Measurements from ENCODE around the gene SYT9.
A peak's percentile ranks its signal among the peaks of the same experiment; 100 is the strongest.

SYT9 gene

DNA sequence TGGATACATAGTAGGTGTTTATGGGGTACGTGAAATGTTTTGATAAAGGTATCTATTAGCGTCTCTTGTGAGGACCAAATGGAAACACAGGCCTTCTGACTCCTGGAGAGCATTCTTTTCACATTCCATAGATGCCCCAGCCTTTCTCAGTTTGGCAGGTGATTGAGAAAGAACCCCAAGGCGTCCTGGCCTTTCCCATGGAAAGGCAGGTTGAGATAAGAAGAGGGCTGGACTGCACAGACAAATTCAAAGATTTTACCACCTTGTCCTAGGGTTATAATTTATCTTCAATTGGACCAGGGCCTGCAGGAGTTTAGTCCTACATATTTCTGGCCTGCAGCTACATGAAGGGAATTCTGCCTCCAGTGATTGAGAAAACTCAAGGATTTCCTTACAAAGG lies 232.9 kb downstream of the SYT9 start:
- DNase-seq, result no peak

DNA sequence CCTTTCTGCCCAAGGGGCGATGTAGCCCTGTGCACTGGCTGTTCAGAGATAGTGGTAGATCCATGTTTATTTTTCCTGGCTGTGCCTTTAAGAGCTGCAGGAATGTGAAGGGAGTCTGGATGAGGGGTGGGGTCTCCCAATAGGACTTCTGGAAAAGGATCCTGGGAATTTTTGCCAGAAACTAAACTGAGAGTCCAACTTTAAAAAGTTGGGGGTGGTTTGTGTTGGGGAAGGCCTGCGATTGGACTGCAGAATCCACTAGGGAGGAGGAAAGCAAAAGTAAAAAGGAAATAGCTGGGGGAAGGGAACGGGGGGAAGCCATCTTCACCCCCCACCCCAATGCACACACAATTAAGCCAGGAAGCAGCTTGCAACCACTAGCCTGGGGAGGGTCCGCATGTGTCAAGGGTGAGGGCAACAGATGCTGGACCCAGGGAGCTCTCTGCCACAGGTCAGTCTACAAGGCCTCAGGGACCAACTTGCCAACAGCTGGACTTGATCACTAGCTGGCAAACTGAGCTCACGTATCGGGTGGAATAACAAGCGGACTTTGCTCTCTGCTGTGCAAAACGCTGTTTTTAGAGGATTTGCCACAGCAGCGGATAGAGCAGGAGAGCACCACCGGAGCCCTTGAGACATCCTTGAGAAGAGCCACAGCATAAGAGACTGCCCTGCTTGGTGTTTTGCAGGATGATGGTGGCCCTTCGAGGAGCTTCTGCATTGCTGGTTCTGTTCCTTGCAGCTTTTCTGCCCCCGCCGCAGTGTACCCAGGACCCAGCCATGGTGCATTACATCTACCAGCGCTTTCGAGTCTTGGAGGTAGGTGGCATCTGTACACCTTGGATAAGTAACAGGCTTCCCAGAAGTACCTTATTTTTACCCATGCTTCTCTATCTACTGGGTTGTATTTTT lies 233.7 kb downstream of the SYT9 start, which contains the start of gene OLFML1:
TSS of gene OLFML1 (plus strand) at position 321 of the 912 bp plus-strand sequence. CDS start at position 691, 370 bp downstream.
- no peak for DNase-seq

DNA sequence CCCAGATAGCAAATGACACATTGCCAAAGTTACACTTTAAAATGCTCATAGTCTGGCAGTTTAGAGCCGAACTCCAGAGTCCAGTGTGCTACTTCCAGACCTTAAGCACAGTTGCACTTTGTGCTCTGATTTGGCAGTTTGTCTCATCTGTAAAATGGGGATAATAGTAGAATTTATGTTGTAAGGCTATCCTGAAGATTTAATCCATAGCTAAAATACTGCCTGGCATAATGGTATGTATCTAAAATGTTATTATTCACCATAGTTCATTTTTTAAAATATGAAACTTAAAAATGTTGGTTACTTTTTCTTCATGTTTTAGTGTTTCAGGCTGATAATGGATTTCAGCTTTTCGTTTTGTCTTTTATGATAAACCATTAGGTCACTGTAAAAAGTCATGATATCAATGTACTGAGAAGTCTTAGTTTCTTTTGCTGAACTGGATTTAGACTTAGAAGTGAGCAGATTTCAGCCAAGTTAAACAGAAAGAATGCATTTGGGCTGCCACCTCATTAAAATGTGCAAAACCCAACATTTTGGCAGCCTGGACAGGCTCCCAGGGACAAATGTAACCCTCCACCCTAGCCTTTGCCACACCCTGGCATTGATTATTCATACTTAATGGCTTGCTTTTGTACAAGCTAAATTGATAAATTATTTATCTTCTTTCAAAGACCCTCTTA lies 234.5 kb downstream of the SYT9 start:
- no peak for DNase-seq

DNA sequence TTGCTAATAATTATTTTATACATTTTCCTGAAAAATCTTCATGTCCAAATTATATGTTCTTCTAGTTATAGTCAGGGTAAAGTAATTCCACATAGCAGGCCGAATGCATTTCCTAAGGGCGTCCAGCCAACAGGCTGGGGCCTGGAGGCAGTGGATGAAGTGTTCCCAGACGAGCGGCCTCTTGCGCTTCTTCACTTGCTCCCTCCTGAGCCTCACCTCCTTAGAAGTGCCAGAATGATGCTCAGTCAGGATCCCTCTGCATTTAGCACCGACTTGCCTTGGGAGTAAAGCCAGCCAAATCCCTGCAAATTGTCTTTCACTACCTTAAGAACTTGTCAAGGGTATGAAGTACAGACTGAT lies 235.1 kb downstream of the SYT9 start:
- no peak for DNase-seq

DNA sequence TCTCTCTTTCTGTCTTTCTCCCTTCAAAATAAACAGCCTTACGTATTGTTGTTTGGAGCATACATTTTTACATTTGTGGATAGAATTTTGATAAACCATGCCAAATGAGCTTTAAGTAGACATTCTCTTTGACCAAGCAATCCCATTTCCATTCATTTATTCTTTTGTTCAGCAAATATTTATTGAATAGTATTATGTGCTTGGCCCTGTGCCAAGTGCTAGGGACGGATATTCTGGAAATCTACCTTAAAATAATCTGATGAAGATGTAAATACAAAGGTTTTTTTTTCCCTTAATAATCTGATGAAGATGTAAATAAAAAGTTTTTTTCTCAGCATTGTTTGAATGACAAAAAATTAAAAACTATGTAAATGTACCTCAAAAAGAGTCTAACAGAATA lies 235.7 kb downstream of the SYT9 start:
- no peak for DNase-seq

DNA sequence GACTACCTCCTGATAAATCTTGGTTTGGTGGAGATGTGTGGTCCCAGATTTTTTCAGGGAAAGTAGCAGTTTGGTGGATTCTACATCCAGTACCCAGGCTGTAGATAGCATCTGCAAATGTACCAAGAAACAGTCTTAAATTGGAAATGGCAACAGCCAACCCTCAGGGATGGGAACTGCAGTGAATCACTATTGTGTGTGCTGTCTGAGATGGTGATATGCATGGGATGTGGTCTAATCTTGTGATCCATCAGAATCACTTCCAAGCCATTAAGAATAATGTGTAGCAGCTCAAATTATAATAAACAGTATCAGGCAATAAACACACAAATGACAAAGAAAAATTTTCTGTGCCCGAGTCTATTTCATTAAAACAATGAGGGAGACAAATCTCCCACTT lies 237.0 kb downstream of the SYT9 start:
- no peak for DNase-seq

DNA sequence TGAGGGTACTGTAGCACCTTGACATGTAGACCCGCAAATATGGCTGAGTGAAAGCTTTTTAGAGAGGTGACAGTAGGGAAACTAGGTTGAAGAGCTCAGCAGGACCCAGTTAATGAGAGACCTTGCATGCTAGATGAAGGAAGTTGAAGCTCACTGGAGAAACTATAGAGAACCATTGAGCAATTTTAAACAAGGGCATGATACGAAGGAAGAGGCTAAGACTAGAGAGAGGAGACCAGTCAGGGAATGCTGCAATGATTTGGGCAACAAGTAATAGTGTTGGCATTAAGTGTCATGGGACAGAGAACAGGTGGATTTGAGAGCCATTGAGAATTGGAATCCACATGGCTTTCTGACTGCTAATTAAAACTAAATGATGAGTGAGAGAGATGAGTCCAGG lies 237.7 kb downstream of the SYT9 start:
- DNase-seq, result no peak

DNA sequence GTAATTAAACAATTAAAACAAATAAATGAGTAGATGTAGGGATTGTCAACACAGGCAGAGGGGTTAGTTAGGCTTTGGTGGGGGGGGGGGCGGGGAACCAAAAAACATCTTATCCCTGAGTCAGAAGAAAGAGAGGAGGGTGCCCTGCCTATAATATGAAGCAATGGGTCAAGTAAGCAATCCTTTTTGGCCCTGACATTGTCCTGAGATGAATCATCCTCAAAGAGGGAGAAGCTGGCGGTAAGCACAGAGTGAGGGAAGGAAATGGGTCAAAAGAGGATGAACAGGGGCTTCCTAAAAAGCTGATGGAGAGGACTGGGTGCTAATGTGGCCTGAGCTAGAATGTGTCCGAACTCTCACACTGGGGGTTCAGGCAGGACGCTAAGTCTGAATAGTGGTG lies 238.3 kb downstream of the SYT9 start:
- no peak for DNase-seq

DNA sequence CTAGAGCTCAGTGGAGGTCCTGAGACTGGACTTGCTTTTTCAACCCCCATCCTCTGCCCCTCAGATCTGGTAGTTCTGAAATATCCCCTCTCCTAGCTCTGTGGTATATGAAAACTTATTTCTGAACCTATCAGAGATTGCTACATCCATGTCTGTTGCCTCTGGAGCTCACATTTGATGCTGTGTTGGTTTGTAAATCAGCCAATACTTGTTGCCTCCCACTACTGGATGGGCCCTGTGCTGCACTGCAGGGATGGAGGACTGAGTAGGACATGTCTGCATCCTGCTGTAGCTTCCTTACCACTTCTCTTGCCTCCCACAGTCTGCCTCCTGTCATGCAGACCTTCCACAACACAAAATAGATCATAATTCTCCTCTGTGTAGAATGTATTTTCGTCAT lies 238.8 kb downstream of the SYT9 start:
- DNase-seq, result no peak

DNA sequence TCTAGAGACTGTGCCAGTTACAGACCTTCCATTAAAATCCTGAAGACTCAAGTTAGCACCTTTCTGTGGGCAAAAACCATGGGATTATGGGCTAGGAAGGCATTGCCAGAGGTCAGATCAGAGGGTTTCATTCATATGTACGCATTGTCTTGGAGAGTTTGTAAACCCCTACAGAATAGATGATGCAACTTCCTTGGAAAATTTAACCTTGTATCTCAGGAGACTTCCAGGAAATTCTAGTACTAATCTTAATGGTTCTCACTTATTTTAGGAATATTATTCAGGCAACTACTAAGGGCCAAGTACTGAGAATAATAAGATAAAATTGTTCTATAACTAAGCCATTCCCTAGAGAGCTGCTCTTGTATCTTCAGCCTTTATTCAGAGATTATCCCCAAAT lies 240.5 kb downstream of the SYT9 start:
- no peak for DNase-seq

DNA sequence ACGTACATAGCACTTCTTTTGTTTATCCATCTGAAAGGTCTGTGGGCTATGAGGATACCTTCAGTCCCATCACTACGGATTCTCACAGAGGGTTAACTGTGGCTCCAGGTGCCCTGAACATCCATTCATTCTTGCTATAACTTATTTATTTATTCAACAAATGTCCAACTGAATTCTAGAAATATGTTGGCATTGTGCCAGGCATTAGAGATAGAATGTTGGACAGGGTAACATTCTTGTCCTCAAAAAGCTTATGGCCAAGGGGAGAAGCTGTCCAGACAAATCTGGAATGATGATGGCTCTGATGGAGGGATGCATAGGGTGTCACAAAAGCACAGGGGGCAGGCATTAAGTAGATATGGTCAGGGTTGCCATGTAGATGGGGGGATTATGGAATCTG lies 242.0 kb downstream of the SYT9 start:
- DNase-seq, result no peak

DNA sequence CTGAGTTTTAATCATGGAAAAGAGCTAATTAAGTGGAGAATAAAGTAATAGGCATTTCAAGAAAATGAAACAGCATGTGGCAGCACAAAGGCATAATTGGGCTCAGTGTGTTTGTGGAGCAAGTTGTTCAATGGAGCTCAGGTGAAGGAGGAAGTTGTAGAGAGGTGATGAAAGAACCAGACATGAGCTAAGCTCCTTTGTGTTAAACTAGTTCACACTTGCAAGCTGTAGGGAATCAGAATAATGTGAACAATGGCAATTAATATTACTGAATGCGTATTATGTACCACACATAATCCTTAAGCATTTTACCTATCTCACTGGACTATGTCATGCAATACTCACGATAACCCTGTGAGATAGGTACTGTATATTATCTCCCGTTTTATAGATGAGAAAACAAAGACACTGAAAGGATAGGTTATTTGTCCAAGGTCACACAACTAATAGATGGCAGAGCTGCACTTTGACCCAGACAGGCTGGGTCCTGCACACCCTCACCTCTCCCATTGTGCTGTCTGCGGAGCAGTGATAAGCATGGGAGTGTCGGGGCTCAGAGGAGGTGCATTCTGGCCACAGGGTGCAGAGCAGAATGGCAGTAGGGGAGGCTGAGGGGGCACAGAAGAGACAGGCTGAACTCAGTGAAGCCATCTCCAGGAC lies 242.5 kb downstream of the SYT9 start:
- peak; percentile 49 for DNase-seq

DNA sequence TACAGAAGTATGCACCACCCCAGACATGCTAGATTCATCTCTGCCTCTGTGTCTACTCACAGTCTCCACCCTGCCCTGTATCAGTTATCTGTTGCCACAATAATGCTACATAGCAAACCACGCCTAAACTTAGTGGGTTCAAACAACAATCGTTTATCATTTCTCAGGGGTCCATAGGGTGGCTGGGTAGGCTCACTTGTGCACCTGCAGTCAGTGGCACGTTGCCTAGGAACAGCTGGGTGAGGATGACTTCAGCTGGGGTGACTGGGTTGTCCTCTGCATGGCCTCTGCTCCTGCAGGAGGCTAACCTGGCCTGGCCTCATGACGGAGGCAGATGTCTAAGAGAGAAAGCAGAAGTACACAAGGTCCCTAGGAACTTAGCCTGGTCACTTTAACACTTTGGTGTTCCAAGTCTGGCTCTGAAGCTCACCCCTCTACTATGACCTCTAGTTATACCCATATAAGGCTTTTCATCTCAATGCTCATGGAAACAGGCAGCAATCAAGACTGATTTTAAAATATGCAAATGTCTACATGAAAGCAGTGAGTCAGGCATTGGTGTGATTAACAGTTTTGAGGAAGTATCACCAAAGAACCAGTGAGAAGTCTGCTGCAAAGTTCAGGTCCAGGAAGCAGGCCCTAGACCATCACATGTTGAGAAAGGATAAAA lies 244.3 kb downstream of the SYT9 start:
- DNase-seq, result peak; percentile 58

DNA sequence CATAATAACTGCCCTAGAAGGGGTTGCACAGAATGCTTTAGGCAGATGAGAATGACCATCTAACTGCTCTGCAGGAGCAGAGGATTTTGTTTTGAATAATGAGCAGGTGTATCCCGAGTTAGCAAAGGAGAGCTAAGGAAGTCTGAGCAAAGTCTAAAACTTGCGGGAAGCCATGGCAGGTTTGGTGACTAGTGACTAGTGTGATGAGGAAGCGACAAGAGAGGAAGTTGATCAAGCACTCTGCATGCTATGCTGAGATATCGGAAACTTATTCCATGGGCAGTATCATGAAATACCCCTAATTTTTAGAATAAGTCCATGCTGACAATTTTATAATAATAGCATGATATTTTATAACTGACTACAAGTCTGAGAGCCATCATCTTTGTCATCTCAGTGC lies 246.5 kb downstream of the SYT9 start:
- peak; percentile 40 for DNase-seq

DNA sequence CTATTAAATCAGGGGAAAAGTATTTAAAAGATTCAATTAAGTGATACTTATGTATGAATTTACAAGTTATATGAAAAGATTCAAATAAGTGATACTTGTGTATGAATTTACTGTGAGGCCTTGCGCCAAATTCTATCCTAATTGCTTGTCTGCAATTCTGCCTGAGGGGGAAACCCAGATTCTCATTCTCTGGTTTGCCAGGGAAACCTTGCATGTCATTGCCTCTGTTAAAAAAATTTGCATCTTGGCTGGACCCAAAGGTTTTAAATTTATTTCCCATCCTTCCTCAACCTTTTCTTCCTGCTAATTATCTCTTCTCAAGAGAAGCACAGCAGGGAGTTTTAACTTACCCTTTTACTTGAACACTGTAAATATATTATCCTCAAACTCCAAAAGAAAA lies 247.4 kb downstream of the SYT9 start:
- no peak for DNase-seq

DNA sequence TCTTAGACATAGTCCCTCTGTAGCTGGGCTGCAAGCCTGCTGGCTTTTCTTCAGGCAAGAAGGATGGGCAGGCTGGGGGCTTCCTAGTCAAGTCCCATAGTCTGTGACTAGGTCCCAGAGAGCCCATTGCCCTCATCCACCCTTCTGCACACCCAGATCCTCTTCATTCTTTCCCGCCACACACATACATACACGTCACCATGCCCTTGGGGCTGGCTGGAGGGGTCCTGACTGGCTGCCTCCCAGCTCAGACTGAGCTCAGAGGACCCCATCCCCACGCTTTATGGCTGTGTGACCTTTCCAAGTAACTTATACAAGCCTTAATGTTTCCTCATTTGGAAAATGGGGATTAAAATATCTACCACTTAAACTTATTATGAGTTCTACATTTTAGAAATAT lies 248.5 kb downstream of the SYT9 start:
- no peak for DNase-seq

DNA sequence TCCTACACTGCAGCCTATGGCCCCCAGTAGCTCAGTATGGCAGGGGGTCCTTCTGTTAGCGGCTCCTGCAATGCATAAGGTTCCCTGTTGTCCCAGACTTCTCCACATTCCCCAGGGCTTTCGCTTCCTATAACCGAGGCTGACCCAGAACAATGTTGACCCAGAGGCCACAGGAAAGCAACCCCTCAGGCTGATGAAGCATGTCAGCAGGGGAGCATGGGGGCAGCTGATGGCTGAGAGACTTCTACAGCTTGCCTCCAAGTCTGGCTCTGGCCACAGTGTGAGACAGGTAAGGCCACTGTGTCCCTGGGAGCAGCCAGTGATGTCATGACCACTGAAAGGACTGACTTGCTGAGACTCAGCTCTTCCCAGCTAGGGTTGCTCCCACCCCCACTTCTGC lies 249.5 kb downstream of the SYT9 start:
- no peak for DNase-seq

DNA sequence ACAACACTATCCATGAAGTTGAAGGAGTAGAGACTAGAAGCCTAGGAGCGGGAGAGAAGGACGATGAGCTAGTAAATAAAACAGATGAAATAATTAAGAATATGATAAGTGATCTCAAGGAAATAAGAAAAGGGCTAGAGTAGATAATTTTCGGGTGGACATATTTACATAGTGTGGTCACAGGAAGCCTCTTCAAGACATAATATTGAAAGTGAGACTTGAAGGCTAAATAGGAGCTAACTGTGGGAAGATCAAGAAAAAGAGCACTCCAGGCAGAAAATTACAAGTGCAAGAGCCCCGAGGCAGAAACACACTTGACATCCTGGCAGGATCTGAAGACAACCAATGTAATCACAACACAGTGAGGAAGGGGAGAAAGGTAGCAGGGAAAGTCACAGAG lies 250.2 kb downstream of the SYT9 start:
- DNase-seq, result no peak

DNA sequence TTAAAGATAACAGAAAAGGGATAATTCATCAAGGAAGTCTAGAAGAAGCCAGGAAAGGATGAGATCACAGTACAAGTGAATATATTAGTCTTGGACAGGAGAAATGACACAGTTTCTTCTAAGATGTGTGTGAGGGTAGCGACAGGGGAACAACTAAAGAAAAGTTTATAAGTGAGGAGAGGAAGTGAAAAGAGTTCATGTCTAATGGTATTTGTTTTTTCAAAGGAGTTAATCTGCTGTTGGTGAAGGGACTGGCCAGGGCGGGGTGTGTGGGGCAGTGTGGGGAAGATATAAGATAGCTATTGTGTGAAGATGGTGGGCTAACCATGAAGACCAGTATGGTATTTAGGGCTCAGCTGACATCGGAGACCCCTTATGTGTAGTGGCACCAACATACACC lies 254.5 kb downstream of the SYT9 start:
- no peak for DNase-seq

DNA sequence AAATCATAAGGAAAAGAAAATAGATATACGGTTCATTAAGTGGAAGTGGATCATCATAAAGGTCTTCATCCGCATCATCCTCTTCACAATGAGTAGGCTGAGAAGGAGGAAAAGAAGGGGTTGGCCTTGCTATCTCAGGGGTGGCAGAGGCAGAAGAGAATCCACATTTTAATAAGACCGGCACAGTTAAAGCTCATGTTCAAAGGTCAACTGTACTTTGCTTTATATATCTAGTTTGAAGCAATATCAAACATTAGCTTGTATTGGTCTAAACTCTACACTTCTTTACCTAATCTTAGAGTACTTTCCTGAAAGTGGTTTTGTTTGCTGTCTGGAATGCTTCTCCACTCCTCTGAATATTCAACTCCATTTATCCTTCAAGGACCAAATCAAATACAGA lies 256.4 kb downstream of the SYT9 start:
- no peak for DNase-seq

DNA sequence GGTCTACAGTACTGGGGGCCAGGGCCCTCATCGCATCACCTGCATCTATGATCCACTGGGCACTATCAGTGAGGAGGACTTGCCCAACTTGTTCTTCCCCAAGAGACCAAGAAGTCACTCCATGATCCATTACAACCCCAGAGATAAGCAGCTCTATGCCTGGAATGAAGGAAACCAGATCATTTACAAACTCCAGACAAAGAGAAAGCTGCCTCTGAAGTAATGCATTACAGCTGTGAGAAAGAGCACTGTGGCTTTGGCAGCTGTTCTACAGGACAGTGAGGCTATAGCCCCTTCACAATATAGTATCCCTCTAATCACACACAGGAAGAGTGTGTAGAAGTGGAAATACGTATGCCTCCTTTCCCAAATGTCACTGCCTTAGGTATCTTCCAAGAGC lies 258.3 kb downstream of the SYT9 start:
- DNase-seq, result no peak

DNA sequence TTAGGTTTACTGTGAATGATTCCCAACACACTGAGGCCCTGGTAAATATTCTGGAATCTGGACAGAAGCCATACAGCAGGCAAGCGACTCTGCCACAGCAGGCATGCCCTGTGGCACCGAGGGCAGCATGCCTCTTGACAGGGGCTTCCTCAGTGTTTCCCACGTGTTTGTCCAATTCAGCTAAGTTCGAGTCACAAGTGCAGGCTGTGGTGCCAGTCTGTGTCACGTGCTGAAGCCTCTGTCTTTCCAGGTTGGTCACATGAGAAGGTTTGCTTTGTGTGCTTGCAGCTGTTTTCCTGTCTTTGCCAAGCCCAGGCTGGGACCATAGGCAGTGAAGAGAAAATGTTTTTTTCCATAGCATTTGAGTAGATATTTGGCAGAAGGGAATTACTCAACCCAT lies 259.7 kb downstream of the SYT9 start:
- peak; percentile 47 for DNase-seq

DNA sequence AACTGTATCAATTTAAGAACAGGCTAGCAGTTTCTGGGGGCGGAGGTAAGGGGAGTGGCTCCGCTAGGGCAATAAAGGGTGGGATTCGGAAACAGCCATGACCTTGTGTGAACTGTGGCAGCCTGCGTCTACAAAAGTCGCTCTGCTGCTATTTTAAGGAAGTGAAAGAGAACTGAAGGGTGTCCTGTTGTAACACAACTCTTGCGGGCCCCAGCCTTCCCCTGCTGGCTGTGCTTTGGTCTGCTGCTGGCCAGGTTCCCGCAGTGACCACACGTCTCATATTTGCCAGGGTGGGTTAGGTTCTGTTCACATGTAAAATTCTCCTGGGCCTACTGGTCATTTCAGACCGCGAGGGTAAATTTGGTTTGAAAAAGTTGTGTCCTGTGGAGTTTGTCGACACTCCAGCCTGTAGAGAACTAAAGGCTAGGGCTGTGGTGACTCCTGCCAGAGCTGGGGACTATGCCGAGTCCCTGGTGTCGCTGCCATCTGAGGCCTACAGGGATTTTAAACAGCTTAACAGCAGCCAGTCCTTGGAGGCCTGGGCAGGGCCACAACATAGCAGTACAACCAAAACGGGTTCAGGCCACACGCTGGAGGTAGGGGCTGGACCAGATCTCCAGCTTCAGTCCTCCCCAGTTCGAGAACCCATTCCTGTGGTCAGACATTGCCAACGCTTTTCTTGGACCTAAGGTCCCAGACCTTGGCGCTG lies 261.0 kb downstream of the SYT9 start:
- DNase-seq, result peak; percentile 79

Data from hematopoietic multipotent progenitor cell treated with erythropoietin and hydrocortisone succinate and interleukin-3 and kit ligand, for 4 days (in vitro differentiated cells).